CD4-positive, CD25-positive, alpha-beta regulatory T cell (primary cell): ENCODE data around the gene DOCK3. TPM values are rescaled to one million over a fixed set of nuclear protein-coding genes. Genes with fewer than 3 reads are reported as not detected.

ENCODE experiments used
- ATAC-seq, 2 donors: fragments of 150-1000 bp; cut with Tn5 transposase; one replicate each; pipeline ENCODE4 v1.10.0; 2021; ENCODE audit warnings: low read depth in 2 of 2, moderate number of reproducible peaks in 2 of 2, moderate library complexity in 1 of 2
- DNase-seq, 3 donors: peaks; one replicate each; pipeline versions ENCODE4 v3.0.0 to v3.0.0-alpha.2; 2012 to 2022; ENCODE audit warnings: mixed read lengths in 1 of 3
- H3K27ac ChIP-seq: one replicate; pipeline ENCODE4 v1.7.0; 2013; ENCODE audit warnings: mild to moderate bottlenecking, low read length; ENCODE audit not compliant: insufficient read depth, poor library complexity, severe bottlenecking
- H3K27me3 ChIP-seq: one replicate; pipeline ENCODE4 v1.7.0; 2013; ENCODE audit warnings: low read length; ENCODE audit not compliant: control insufficient read depth, insufficient read depth
- H3K36me3 ChIP-seq: one replicate; pipeline ENCODE4 v1.7.0; 2013; ENCODE audit warnings: mild to moderate bottlenecking, low read length, moderate library complexity; ENCODE audit not compliant: control insufficient read depth, insufficient read depth
- H3K4me1 ChIP-seq: 2 replicates; pipeline ENCODE4 v1.7.0; 2013; ENCODE audit warnings: mild to moderate bottlenecking, low read length; ENCODE audit not compliant: insufficient read depth, control insufficient read depth, poor library complexity, severe bottlenecking
- H3K4me3 ChIP-seq: one replicate; pipeline ENCODE4 v1.7.0; 2013; ENCODE audit warnings: low read depth, mild to moderate bottlenecking, low read length, moderate library complexity
- H3K9me3 ChIP-seq, 2 experiments: 1 replicate in 1 of 2; 2 replicates in 1 of 2; pipeline ENCODE4 v1.7.0; 2013; ENCODE audit warnings: low read length in 2 of 2, mild to moderate bottlenecking in 1 of 2, moderate library complexity in 1 of 2; ENCODE audit not compliant: control insufficient read depth in 2 of 2
- H3K27ac Mint-ChIP-seq, 3 donors: one replicate each; pipeline ENCODE4 v1.8.0; 2020 to 2022; ENCODE audit warnings: mild to moderate bottlenecking in 3 of 3, mixed read lengths in 3 of 3, moderate library complexity in 2 of 3
- H3K27me3 Mint-ChIP-seq: one replicate; pipeline ENCODE4 v1.8.0; 2022; ENCODE audit warnings: mild to moderate bottlenecking, mixed read lengths
- H3K36me3 Mint-ChIP-seq: one replicate; pipeline ENCODE4 v1.8.0; 2020; ENCODE audit warnings: mixed read lengths
- H3K4me1 Mint-ChIP-seq, 4 donors: one replicate each; pipeline ENCODE4 v1.8.0; 2020 to 2022; ENCODE audit warnings: mixed read lengths in 4 of 4, mild to moderate bottlenecking in 1 of 4
- H3K4me3 Mint-ChIP-seq, 4 donors: one replicate each; pipeline ENCODE4 v1.8.0; 2020 to 2022; ENCODE audit warnings: mild to moderate bottlenecking in 4 of 4, mixed read lengths in 4 of 4, moderate library complexity in 3 of 4
- H3K9me3 Mint-ChIP-seq, 7 donors: one replicate each; pipeline ENCODE4 v1.8.0; 2020 to 2022; ENCODE audit warnings: mixed read lengths in 7 of 7, mild to moderate bottlenecking in 3 of 7, moderate library complexity in 2 of 7
- polyA plus RNA-seq, 4 donors: library from polyadenylated mRNA; unstranded; fragments of 300-500 nt; fragmentation: Illumina TruSeq; gene quantifications; one replicate each; pipeline ENCODE4 v1.2.3, GENCODE V29; 2021
- total RNA-seq: library from RNA; stranded (reverse); gene quantifications from one replicate; pipeline ENCODE4 v1.2.3, GENCODE V29; 2022

DOCK3 gene
- total and polyA plus RNA-seq, 5 donors from 2014 or later = 0.03 to 0.35 (median 0.08) TPM

- peaks cover 2% of the 10 kb centered on the region for H3K27me3 ChIP-seq
- H3K9me3 ChIP-seq = no peaks in the 10 kb centered on the region
- H3K9me3 Mint-ChIP-seq = peaks cover 0 to 1% (median 0%) of the 10 kb centered on the region in 7 donors
- DNase-seq (no peak), ATAC-seq (no peak)
- no peak overlapping the region for H3K4me3 Mint-ChIP-seq
- H3K36me3 ChIP-seq = no peaks in the 10 kb centered on the region
- H3K4me1 ChIP-seq = no peaks in the 10 kb centered on the region
- H3K27me3 Mint-ChIP-seq = no peaks in the 10 kb centered on the region
- H3K4me3 ChIP-seq = no peak overlapping the region
- H3K36me3 Mint-ChIP-seq = no peaks in the 10 kb centered on the region
- H3K4me1 Mint-ChIP-seq = no peaks in the 10 kb centered on the region
- no peak overlapping the region for H3K27ac Mint-ChIP-seq
- H3K27ac ChIP-seq = no peak overlapping the region
Measured at GRCh38 chr3:51216291-51216690, 541.6 kb downstream of the DOCK3 start.

GRCh38 chr3:51221959-51222358, 547.2 kb downstream of the DOCK3 start:
- Mint-ChIP-seq H3K4me3 (no peak overlapping the region), H3K4me1 (no peaks in the 10 kb centered on the region), H3K9me3 (no peaks in the 10 kb centered on the region), H3K27ac (peak overlapping the region in 1 of 3 donors; percentile 70), H3K36me3 (no peaks in the 10 kb centered on the region), H3K27me3 (peaks cover 6% of the 10 kb centered on the region)
- Histone ChIP-seq H3K9me3 (no peaks in the 10 kb centered on the region), H3K4me1 (no peaks in the 10 kb centered on the region), H3K27me3 (no peaks in the 10 kb centered on the region), H3K36me3 (no peaks in the 10 kb centered on the region), H3K4me3 (no peak overlapping the region), H3K27ac (no peak overlapping the region)
- DNase-seq = no peak
- no peak for ATAC-seq

- Mint-ChIP-seq H3K4me3 (no peak overlapping the region), H3K27me3 (peaks cover 12% of the 10 kb centered on the region), H3K36me3 (no peaks in the 10 kb centered on the region), H3K9me3 (no peaks in the 10 kb centered on the region), H3K4me1 (no peaks in the 10 kb centered on the region), H3K27ac (no peak overlapping the region)
- Histone ChIP-seq H3K4me1 (no peaks in the 10 kb centered on the region), H3K4me3 (no peak overlapping the region), H3K36me3 (no peaks in the 10 kb centered on the region), H3K27ac (no peak overlapping the region), H3K27me3 (no peaks in the 10 kb centered on the region), H3K9me3 (no peaks in the 10 kb centered on the region)
- no peak for ATAC-seq
- DNase-seq = no peak
Measured at GRCh38 chr3:51224283-51224682, 549.6 kb downstream of the DOCK3 start.

- no peak overlapping the region for H3K27ac ChIP-seq
- Mint-ChIP-seq H3K9me3 (no peaks in the 10 kb centered on the region), H3K4me3 (no peak overlapping the region), H3K27me3 (peaks cover 12% of the 10 kb centered on the region), H3K4me1 (no peaks in the 10 kb centered on the region), H3K36me3 (no peaks in the 10 kb centered on the region), H3K27ac (no peak overlapping the region)
- H3K4me3 ChIP-seq = no peak overlapping the region
- no peaks in the 10 kb centered on the region for H3K36me3 ChIP-seq
- ATAC-seq = no peak
- no peaks in the 10 kb centered on the region for H3K4me1 ChIP-seq
- H3K9me3 ChIP-seq = no peaks in the 10 kb centered on the region
- no peaks in the 10 kb centered on the region for H3K27me3 ChIP-seq
- DNase-seq = no peak
Measured at GRCh38 chr3:51224843-51225242, 550.1 kb downstream of the DOCK3 start.

GRCh38 chr3:51242939-51243338, 568.2 kb downstream of the DOCK3 start:
- Histone ChIP-seq H3K27me3 (no peaks in the 10 kb centered on the region), H3K27ac (no peak overlapping the region), H3K36me3 (no peaks in the 10 kb centered on the region), H3K9me3 (no peaks in the 10 kb centered on the region), H3K4me3 (no peak overlapping the region), H3K4me1 (no peaks in the 10 kb centered on the region)
- no peak overlapping the region for H3K27ac Mint-ChIP-seq
- DNase-seq (no peak), ATAC-seq (no peak)
- peaks cover 0 to 2% (median 0%) of the 10 kb centered on the region in 7 donors for H3K9me3 Mint-ChIP-seq
- peaks cover 0 to 2% (median 0%) of the 10 kb centered on the region in 4 donors for H3K4me1 Mint-ChIP-seq
- peaks cover 4% of the 10 kb centered on the region for H3K27me3 Mint-ChIP-seq
- H3K36me3 Mint-ChIP-seq = peaks cover 3% of the 10 kb centered on the region
- no peak overlapping the region for H3K4me3 Mint-ChIP-seq

GRCh38 chr3:51243924-51244323, 569.2 kb downstream of the DOCK3 start:
- no peak overlapping the region for H3K27ac Mint-ChIP-seq
- H3K4me1 Mint-ChIP-seq = peaks cover 0 to 2% (median 0%) of the 10 kb centered on the region in 4 donors
- H3K36me3 Mint-ChIP-seq = peaks cover 3% of the 10 kb centered on the region
- Histone ChIP-seq H3K4me3 (no peak overlapping the region), H3K9me3 (no peaks in the 10 kb centered on the region), H3K4me1 (no peaks in the 10 kb centered on the region), H3K27ac (no peak overlapping the region), H3K36me3 (no peaks in the 10 kb centered on the region), H3K27me3 (no peaks in the 10 kb centered on the region)
- no peak for ATAC-seq
- no peak overlapping the region for H3K4me3 Mint-ChIP-seq
- no peaks in the 10 kb centered on the region for H3K27me3 Mint-ChIP-seq
- peaks cover 0 to 2% (median 0%) of the 10 kb centered on the region in 7 donors for H3K9me3 Mint-ChIP-seq
- no peak for DNase-seq

GRCh38 chr3:51245867-51246266, 571.1 kb downstream of the DOCK3 start:
- H3K9me3 ChIP-seq = no peaks in the 10 kb centered on the region
- Mint-ChIP-seq H3K9me3 (no peaks in the 10 kb centered on the region), H3K4me1 (peaks cover 0 to 2% (median 0%) of the 10 kb centered on the region in 4 donors), H3K36me3 (peaks cover 3% of the 10 kb centered on the region), H3K27me3 (no peaks in the 10 kb centered on the region), H3K27ac (no peak overlapping the region), H3K4me3 (no peak overlapping the region)
- no peaks in the 10 kb centered on the region for H3K4me1 ChIP-seq
- H3K27me3 ChIP-seq = no peaks in the 10 kb centered on the region
- ATAC-seq = no peak
- DNase-seq = no peak
- H3K4me3 ChIP-seq = no peak overlapping the region
- no peaks in the 10 kb centered on the region for H3K36me3 ChIP-seq
- H3K27ac ChIP-seq = no peak overlapping the region

GRCh38 chr3:51257870-51258269, 583.1 kb downstream of the DOCK3 start:
- H3K36me3 ChIP-seq = no peaks in the 10 kb centered on the region
- no peak overlapping the region for H3K4me3 ChIP-seq
- H3K9me3 ChIP-seq = no peaks in the 10 kb centered on the region
- no peaks in the 10 kb centered on the region for H3K4me1 Mint-ChIP-seq
- no peaks in the 10 kb centered on the region for H3K4me1 ChIP-seq
- peaks cover 0 to 8% (median 0%) of the 10 kb centered on the region in 7 donors for H3K9me3 Mint-ChIP-seq
- no peaks in the 10 kb centered on the region for H3K27me3 ChIP-seq
- no peak overlapping the region for H3K4me3 Mint-ChIP-seq
- H3K27ac ChIP-seq = no peak overlapping the region
- DNase-seq (no peak), ATAC-seq (no peak)
- peaks cover 10% of the 10 kb centered on the region for H3K27me3 Mint-ChIP-seq
- no peak overlapping the region for H3K27ac Mint-ChIP-seq
- no peaks in the 10 kb centered on the region for H3K36me3 Mint-ChIP-seq
